H9 (cell line): Measurements from ENCODE around the gene ACTN1. TPM values are rescaled to one million over a fixed set of nuclear protein-coding genes. Genes with fewer than 3 reads are reported as not detected.

ENCODE experiments used
- DNase-seq: peaks from one replicate; pipeline ENCODE4 v3.0.0-alpha.2; 2017
- H2AFZ ChIP-seq: one replicate; pipeline ENCODE4 v1.6.1; 2013; ENCODE audit warnings: mild to moderate bottlenecking, low read length, control low read depth, moderate library complexity
- H2AK5ac ChIP-seq: 2 replicates; pipeline ENCODE4 v1.6.1; 2013; ENCODE audit warnings: low read length, control low read depth, mixed read lengths; ENCODE audit not compliant: insufficient read length
- H2BK120ac ChIP-seq: one replicate; pipeline ENCODE4 v1.6.1; 2013; ENCODE audit warnings: low read depth, mild to moderate bottlenecking, low read length, control low read depth, inconsistent platforms; ENCODE audit not compliant: poor library complexity, severe bottlenecking
- H2BK12ac ChIP-seq: 2 replicates; pipeline ENCODE4 v1.6.1; 2013; ENCODE audit warnings: low read length, control low read depth, mixed read lengths, low read depth; ENCODE audit not compliant: insufficient read length
- H2BK15ac ChIP-seq: 2 replicates; pipeline ENCODE4 v1.6.1; 2013; ENCODE audit warnings: low read depth, low read length, control low read depth
- H2BK20ac ChIP-seq: one replicate; pipeline ENCODE4 v1.6.1; 2013; ENCODE audit warnings: low read depth, mild to moderate bottlenecking, low read length, control low read depth, inconsistent platforms; ENCODE audit not compliant: poor library complexity, severe bottlenecking
- H2BK5ac ChIP-seq: 2 replicates; pipeline ENCODE4 v1.6.1; 2013; ENCODE audit warnings: low read length, control low read depth, mixed read lengths; ENCODE audit not compliant: insufficient read length
- H3K14ac ChIP-seq: 2 replicates; pipeline ENCODE4 v1.6.1; 2013; ENCODE audit warnings: low read length, control low read depth; ENCODE audit not compliant: insufficient read depth
- H3K18ac ChIP-seq: 2 replicates; pipeline ENCODE4 v1.6.1; 2013; ENCODE audit warnings: low read depth, mild to moderate bottlenecking, mixed read lengths, low read length, control low read depth; ENCODE audit not compliant: insufficient read length
- H3K23ac ChIP-seq: 2 replicates; pipeline ENCODE4 v1.6.1; 2013; ENCODE audit warnings: low read length, control low read depth, mixed read lengths, low read depth; ENCODE audit not compliant: insufficient read length
- H3K23me2 ChIP-seq: 2 replicates; pipeline ENCODE4 v1.6.1; 2013; ENCODE audit warnings: low read depth, mild to moderate bottlenecking, mixed read lengths, low read length, control low read depth; ENCODE audit not compliant: insufficient read length, poor library complexity, severe bottlenecking
- H3K27ac ChIP-seq: 2 replicates; pipeline ENCODE4 v1.5.1; 2013; ENCODE audit warnings: low read length, control low read depth, mixed read lengths, low read depth; ENCODE audit not compliant: insufficient read length
- H3K27me3 ChIP-seq: 2 replicates; pipeline ENCODE4 v1.6.1; 2013; ENCODE audit warnings: low read length, control low read depth, inconsistent platforms; ENCODE audit not compliant: insufficient read depth
- H3K4ac ChIP-seq: 2 replicates; pipeline ENCODE4 v1.6.1; 2013; ENCODE audit warnings: low read depth, mild to moderate bottlenecking, control low read depth, inconsistent platforms, low read length, moderate library complexity
- H3K4me1 ChIP-seq: 2 replicates; pipeline ENCODE4 v1.6.1; 2013; ENCODE audit warnings: low read length, control low read depth, inconsistent platforms; ENCODE audit not compliant: insufficient read depth
- H3K4me2 ChIP-seq: 2 replicates; pipeline ENCODE4 v1.6.1; 2013; ENCODE audit warnings: low read length, control low read depth, mixed read lengths; ENCODE audit not compliant: insufficient read length, insufficient read depth
- H3K56ac ChIP-seq: 2 replicates; pipeline ENCODE4 v1.6.1; 2013; ENCODE audit warnings: low read depth, mild to moderate bottlenecking, mixed read lengths, low read length, control low read depth; ENCODE audit not compliant: insufficient read length
- H3K79me1 ChIP-seq: 2 replicates; pipeline ENCODE4 v1.6.1; 2013; ENCODE audit warnings: low read depth, mild to moderate bottlenecking, moderate library complexity, low read length, control low read depth, inconsistent platforms; ENCODE audit not compliant: insufficient read depth, poor library complexity, severe bottlenecking
- H3K79me2 ChIP-seq: 2 replicates; pipeline ENCODE4 v1.6.1; 2013; ENCODE audit warnings: low read length, control low read depth, inconsistent platforms; ENCODE audit not compliant: insufficient read depth
- H3K9ac ChIP-seq: 2 replicates; pipeline ENCODE4 v1.6.1; 2013; ENCODE audit warnings: low read length, control low read depth, mixed read lengths; ENCODE audit not compliant: insufficient read length; ENCODE audit errors: extremely low read depth
- H3K9me3 ChIP-seq: one replicate; pipeline ENCODE4 v1.6.1; 2013; ENCODE audit warnings: low read depth, low read length, inconsistent platforms; ENCODE audit not compliant: control insufficient read depth
- H3T11ph ChIP-seq: one replicate; pipeline ENCODE4 v1.6.1; 2013; ENCODE audit warnings: mild to moderate bottlenecking, low read length, control low read depth, inconsistent platforms
- H4K20me1 ChIP-seq: one replicate; pipeline ENCODE4 v1.6.1; 2013; ENCODE audit not compliant: control insufficient read depth, insufficient read length, insufficient read depth
- H4K5ac ChIP-seq: 2 replicates; pipeline ENCODE4 v1.6.1; 2013; ENCODE audit warnings: low read depth, mild to moderate bottlenecking, mixed read lengths, low read length, control low read depth; ENCODE audit not compliant: insufficient read length
- H4K8ac ChIP-seq: replicated peaks from 2 replicates; pipeline ENCODE4 v1.6.1; 2013; ENCODE audit warnings: low read length, control low read depth, mixed read lengths, low read depth; ENCODE audit not compliant: insufficient read length
- H4K91ac ChIP-seq: 2 replicates; pipeline ENCODE4 v1.6.1; 2013; ENCODE audit warnings: low read depth, mild to moderate bottlenecking, moderate library complexity, mixed read lengths, low read length, control low read depth; ENCODE audit not compliant: insufficient read length
- H3K27ac Mint-ChIP-seq, 3 experiments: 2 replicates in 2 of 3; 3 replicates in 1 of 3; pipeline ENCODE4 v1.8.0; 2020 to 2021; ENCODE audit warnings: mixed read lengths in 3 of 3, mild to moderate bottlenecking in 1 of 3, moderate library complexity in 1 of 3
- H3K27me3 Mint-ChIP-seq: 2 replicates; pipeline ENCODE4 v1.8.0; 2021; ENCODE audit warnings: low read depth, mild to moderate bottlenecking, moderate library complexity, mixed read lengths
- H3K36me3 Mint-ChIP-seq, 3 experiments: 2 replicates in 2 of 3; 3 replicates in 1 of 3; pipeline ENCODE4 v1.8.0; 2020 to 2021; ENCODE audit warnings: low read depth in 3 of 3, mixed read lengths in 3 of 3; ENCODE audit not compliant: insufficient read depth in 1 of 3
- H3K4me1 Mint-ChIP-seq, 2 experiments: 2 replicates each; pipeline ENCODE4 v1.8.0; 2020; ENCODE audit warnings: mixed read lengths in 2 of 2
- H3K4me3 Mint-ChIP-seq, 2 experiments: 2 replicates in 1 of 2; 3 replicates in 1 of 2; pipeline ENCODE4 v1.8.0; 2020 to 2021; ENCODE audit warnings: mild to moderate bottlenecking in 2 of 2, mixed read lengths in 2 of 2, moderate library complexity in 1 of 2
- H3K9me3 Mint-ChIP-seq, 2 experiments: 2 replicates in 1 of 2; 3 replicates in 1 of 2; pipeline ENCODE4 v1.8.0; 2020; ENCODE audit warnings: mild to moderate bottlenecking in 2 of 2, mixed read lengths in 2 of 2, moderate library complexity in 1 of 2
- CTCF ChIP-seq: fragments of 200-600 bp; sonication (generic); conservative IDR thresholded peaks from 3 replicates; pipeline ENCODE4 v1.8.0; 2021; ENCODE audit warnings: antibody characterized with exemption, mild to moderate bottlenecking
- WGBS: extraction: QIAGEN DNeasy Blood & Tissue Kit; methylation state at CpG from one replicate; pipeline ENCODE4 v1.1.7; 2013; ENCODE audit warnings: missing lambda C conversion rate, low lambda C conversion rate, mixed read lengths; ENCODE audit not compliant: insufficient read length; ENCODE audit errors: extremely low coverage; 5-methylcytosine and 5-hydroxymethylcytosine counted together
- total RNA-seq: library from RNA; stranded (reverse); gene quantifications from 2 replicates; pipeline ENCODE4 v1.2.1, GENCODE V29; 2021

Gene ACTN1
- total RNA-seq, 1 experiment from 2014 or later = 219 TPM

- peaks cover 2 to 21% (median 6%) of the 10 kb centered on the region in 3 experiments; a peak in 5 of 7 replicates for H3K36me3 Mint-ChIP-seq
- H3K4me1 ChIP-seq = no peaks in the 10 kb centered on the region
- no CpG with 5 or more reads among the region's 5 CpGs for WGBS
- H2BK5ac ChIP-seq = no peak overlapping the region
- no peaks in the 10 kb centered on the region for H3K27me3 Mint-ChIP-seq
- peaks cover 9% of the 10 kb centered on the region for H3K79me1 ChIP-seq
- no peak for TF ChIP-seq CTCF
- peaks cover 46 to 61% of the 10 kb centered on the region in 2 experiments for H3K4me1 Mint-ChIP-seq
- no peak overlapping the region for H3K4me3 Mint-ChIP-seq
- H3K27ac ChIP-seq = no peak overlapping the region
- no peak overlapping the region for H3K23ac ChIP-seq
- H3K14ac ChIP-seq = no peak overlapping the region
- no peak overlapping the region for H4K91ac ChIP-seq
- no peak overlapping the region for H3T11ph ChIP-seq
- H3K4me2 ChIP-seq = no peak overlapping the region
- H2BK20ac ChIP-seq = no peak overlapping the region
- H3K56ac ChIP-seq = no peak overlapping the region
- no peak overlapping the region for H4K5ac ChIP-seq
- no peak overlapping the region for H2BK12ac ChIP-seq
- H2BK120ac ChIP-seq = no peak overlapping the region
- no peaks in the 10 kb centered on the region for H3K9me3 Mint-ChIP-seq
- peak overlapping the region in 1 of 3 experiments; percentile 65; a peak in 2 of 7 replicates for H3K27ac Mint-ChIP-seq
- no peaks in the 10 kb centered on the region for H3K27me3 ChIP-seq
- H2BK15ac ChIP-seq = no peak overlapping the region
- H3K23me2 ChIP-seq = no peaks in the 10 kb centered on the region
- no peak for DNase-seq
- no peak overlapping the region for H2AFZ ChIP-seq
- no peaks in the 10 kb centered on the region for H3K9me3 ChIP-seq
- H2AK5ac ChIP-seq = no peak overlapping the region
- H3K18ac ChIP-seq = no peak overlapping the region
- H4K20me1 ChIP-seq = no peaks in the 10 kb centered on the region
- H3K79me2 ChIP-seq = peaks cover 32% of the 10 kb centered on the region
- H4K8ac ChIP-seq = no peak overlapping the region
- no peak overlapping the region for H3K4ac ChIP-seq
- H3K9ac ChIP-seq = no peak overlapping the region
These were observed 47.5 kb downstream of the ACTN1 start for GRCh38 chr14:68931474-68932051.
